Measurements from ENCODE around the gene LAMC3. TPM values are rescaled to one million over a fixed set of nuclear protein-coding genes. Genes with fewer than 3 reads are reported as not detected.

The LAMC3 gene
- polyA plus RNA-seq, 1 of the 3 experiments (the other 2 are of a cell fraction): 0.07 TPM

GRCh38 chr9:131001990-131002389 lies 7.0 kb upstream of the LAMC3 start:
- H3K79me2 ChIP-seq (ENCODE audit: insufficient read depth): no peaks in the 10 kb centered on the region
- H3K9me3 ChIP-seq: no peaks in the 10 kb centered on the region
- no peak overlapping the region for H3K27ac ChIP-seq (ENCODE audit: low read depth in 2 of 2, low read length in 1 of 2)
- H3K4me3 ChIP-seq (ENCODE audit: low read depth in 2 of 2, low read length in 1 of 2): no peak overlapping the region
- H3K27me3 ChIP-seq (ENCODE audit: insufficient read depth): peaks cover 27% of the 10 kb centered on the region; the same call in 1 of the 2 replicates
- no peaks in the 10 kb centered on the region for H3F3A ChIP-seq (replicated peaks; ENCODE audit: insufficient read depth)
- no peaks in the 10 kb centered on the region for H4K20me1 ChIP-seq (ENCODE audit: insufficient read depth)
- POLR2A ChIA-PET: no interaction called here
- TF ChIP-seq MEF2A (IDR thresholded peaks at IDR 0.05; ENCODE audit: borderline replicate concordance, low read depth) (no peak), ELF1 (IDR thresholded peaks at IDR 0.05) (no peak), FOSL2 (IDR thresholded peaks at IDR 0.05; ENCODE audit: borderline replicate concordance, low read depth) (no peak), RAD21 (IDR thresholded peaks at IDR 0.05; ENCODE audit: low read length) (no peak), EP300 (IDR thresholded peaks at IDR 0.05; ENCODE audit: borderline replicate concordance in 1 of 2, low read depth in 1 of 2, low read length in 1 of 2) (no peak), IRF3 (IDR thresholded peaks at IDR 0.05; ENCODE audit: low read depth, low read length) (no peak), TEAD4 (IDR thresholded peaks at IDR 0.05; ENCODE audit: borderline replicate concordance, insufficient read depth) (no peak), RXRA (IDR thresholded peaks at IDR 0.05; ENCODE audit: borderline replicate concordance, low read depth) (no peak), CTCF (IDR thresholded peaks at IDR 0.05) (no peak), ZBTB33 (IDR thresholded peaks at IDR 0.05; ENCODE audit: borderline replicate concordance, low read depth) (no peak), REST (IDR thresholded peaks at IDR 0.05; ENCODE audit: low read depth, low read length) (no peak), RFX5 (IDR thresholded peaks at IDR 0.05; ENCODE audit: low read length) (no peak)
- TF ChIP-seq, protein P1, sequence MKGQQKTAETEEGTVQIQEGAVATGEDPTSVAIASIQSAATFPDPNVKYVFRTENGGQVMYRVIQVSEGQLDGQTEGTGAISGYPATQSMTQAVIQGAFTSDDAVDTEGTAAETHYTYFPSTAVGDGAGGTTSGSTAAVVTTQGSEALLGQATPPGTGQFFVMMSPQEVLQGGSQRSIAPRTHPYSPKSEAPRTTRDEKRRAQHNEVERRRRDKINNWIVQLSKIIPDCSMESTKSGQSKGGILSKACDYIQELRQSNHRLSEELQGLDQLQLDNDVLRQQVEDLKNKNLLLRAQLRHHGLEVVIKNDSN (IDR thresholded peaks at IDR 0.05; ENCODE audit: borderline replicate concordance, low read depth): no peak
- H3K9ac ChIP-seq: no peak overlapping the region
- H2AFZ ChIP-seq (ENCODE audit: low read depth): no peak overlapping the region
- WGBS (ENCODE audit: low lambda C conversion rate): 70% methylated on average over 7 of the region's 7 CpGs
- CTCF ChIA-PET: interaction anchor here (1.0 to 12.4 kb wide), 4 partner anchors 45 to 295 kb away, joined by 3 to 173 read pairs (median 8); no protein-coding TSS in a partner anchor
- DNase-seq: no peak
- no peak overlapping the region for H3K4me2 ChIP-seq
- no peaks in the 10 kb centered on the region for H3K9me2 ChIP-seq
- no peaks in the 10 kb centered on the region; a peak in 1 of 4 replicates for H3K4me1 ChIP-seq (ENCODE audit: control insufficient read depth in 1 of 2, insufficient read depth in 2 of 2, low read depth in 1 of 2, low read length in 1 of 2)
- H3K36me3 ChIP-seq (replicated peaks in 1 of 2; ENCODE audit: control insufficient read depth in 1 of 2, insufficient read depth in 2 of 2, low read length in 1 of 2): no peaks in the 10 kb centered on the region

Data from SK-N-SH (cell line).